Tongue (tissue), 2 donors: Measurements from ENCODE around the gene B3GALT4. TPM values are rescaled to one million over a fixed set of nuclear protein-coding genes. Genes with fewer than 3 reads are reported as not detected.
"Not testable (repeated sequence)": the region's sequence is repeated elsewhere in the genome, so short reads cannot be mapped to it uniquely, and the experiment has no call there.

Source experiments
- DNase-seq: peaks from one replicate; pipeline ENCODE4 v3.0.0-alpha.2; 2015
- total RNA-seq: library from RNA; depleted of rRNA; stranded (reverse); fragments of >200 nt; gene quantifications from one replicate; pipeline ENCODE4 v1.2.3, GENCODE V29; 2014

Gene B3GALT4
- total RNA-seq, 1 donor from 2014 or later = 4.6 TPM

GRCh38 chr6:33272275-33273128 is 4.4 kb upstream of the B3GALT4 start:
- DNase-seq = no peak

DNA sequence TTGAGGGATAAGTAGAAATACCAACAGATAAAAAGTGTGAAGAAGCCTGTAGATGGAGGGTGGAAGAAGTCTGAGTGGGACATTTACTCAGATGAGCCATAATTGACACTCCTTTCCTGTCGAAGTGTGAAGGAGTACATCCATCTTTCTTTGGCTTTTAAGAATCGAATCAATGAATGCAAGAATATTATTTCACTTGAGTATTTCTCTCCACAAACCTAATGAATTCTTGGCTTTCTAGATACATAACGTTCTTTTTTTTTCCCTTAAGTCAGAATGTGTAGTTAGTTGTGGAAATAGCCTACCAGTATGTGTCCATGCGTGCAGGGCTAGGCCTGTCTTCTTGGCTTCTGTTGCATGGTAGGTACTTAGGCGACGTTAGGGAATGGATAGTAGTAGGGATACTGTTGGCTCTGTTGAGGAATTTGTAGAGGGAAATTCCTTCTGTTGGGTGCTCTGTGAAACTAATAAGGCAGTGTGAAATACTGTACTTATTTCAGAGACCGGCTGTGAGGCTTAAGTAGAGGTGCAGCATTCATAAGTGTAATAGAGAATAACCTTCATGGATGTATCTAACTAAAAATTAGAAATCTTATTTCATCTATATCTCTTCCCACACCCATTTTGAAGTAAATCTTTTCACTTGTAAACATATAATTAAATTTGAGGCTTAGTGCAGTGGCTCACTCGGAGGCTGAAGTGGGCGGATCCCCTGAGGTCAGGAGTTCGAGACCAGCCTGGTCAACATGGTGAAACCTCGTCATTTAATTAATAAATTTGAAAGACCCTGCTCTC is 3.6 kb upstream of the B3GALT4 start:
- no peak for DNase-seq

GRCh38 chr6:33273924-33274902 is 2.7 kb upstream of the B3GALT4 start:
- no peak for DNase-seq

GRCh38 chr6:33275795-33276580 is 935 bp upstream of the B3GALT4 start:
- DNase-seq = not testable (repeated sequence)

DNA sequence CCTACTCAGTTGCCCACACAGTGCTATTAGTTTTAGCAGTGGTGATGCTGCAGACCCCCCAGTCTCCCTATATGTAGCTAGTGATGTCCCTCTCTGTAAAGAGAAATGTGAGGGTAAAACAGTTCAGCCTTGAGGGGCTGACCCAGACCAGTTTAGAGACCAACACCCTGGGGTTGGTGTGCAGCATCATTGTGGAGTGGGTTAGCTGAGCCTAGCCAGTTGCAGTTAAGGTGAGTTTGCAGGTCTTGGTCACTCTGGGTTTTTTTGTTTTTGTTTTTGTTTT is 401 bp upstream of the B3GALT4 start:
- no peak for DNase-seq

GRCh38 chr6:33277663-33278391 is 904 bp downstream of the B3GALT4 start:
- DNase-seq = no peak

- DNase-seq = no peak
These were observed 1.4 kb downstream of the B3GALT4 start for GRCh38 chr6:33278392-33278741.

DNA sequence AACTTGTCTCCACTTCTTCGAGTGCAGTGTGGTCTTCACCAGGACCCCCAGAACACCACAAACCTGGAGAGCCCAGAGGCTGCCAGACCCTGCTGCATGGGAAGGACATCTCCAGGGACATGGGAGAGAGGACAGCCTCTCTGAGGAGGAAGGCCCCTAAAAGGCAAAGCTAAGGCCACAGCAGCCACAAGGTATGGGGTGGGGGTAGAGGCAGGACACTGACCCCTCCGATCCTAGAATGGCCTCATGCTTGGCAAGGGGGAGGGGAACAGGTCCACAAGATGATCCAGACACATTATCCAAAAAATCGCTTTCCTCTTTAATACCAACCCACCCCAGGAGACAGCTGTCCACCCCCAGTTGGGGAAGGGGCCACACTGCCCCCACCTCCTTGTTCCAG is 1.9 kb downstream of the B3GALT4 start:
- DNase-seq = no peak

- DNase-seq = no peak
These were observed 2.4 kb downstream of the B3GALT4 start for GRCh38 chr6:33279257-33279695.

DNA sequence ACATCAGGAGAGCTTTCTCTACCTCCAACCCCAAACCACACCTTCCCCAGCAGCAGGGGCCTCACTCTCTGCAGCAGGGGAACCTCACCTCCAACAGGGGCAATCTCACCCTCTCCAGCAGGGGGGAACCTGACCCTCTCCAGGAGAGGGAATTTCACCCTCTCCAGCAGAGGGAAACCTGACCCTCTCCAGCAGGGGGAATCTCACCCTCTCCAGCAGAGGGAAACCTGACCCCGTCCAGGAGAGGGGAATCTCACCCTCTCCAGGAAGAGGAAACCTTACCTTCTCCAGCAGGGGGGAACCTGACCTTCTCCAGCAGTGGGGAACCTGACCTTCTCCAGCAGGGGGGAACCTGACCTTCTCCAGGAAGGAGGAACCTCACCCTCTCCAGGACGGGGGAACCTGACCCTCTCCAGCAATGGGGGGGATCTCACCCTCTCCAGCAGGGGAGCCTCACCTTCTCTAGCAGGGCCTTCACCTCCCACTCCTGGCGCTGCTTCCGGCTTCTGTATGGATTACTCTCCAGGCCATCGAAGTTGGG is 3.1 kb downstream of the B3GALT4 start:
- no peak for DNase-seq

GRCh38 chr6:33280539-33280938 is 3.6 kb downstream of the B3GALT4 start:
- no peak for DNase-seq

DNA sequence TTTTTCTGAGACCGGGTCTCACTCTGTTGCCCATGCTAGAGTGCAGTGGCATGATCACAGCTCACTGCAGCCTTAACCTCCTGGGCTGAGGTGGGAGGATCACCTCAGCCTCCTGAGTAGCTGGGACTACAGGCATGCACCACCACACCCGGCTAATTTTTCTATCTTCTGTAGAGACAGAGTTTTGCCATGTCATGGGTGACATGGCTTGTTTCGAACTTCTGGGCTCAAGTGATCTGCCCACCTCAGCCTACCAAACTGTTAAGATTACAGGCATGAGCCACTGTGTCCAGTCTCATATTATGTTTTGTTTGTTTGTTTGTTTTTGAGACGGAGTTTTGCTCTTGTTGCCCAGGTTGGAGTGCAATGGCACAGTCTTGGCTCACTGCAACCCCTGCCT is 8.3 kb downstream of the B3GALT4 start:
- DNase-seq = not testable (repeated sequence)

DNA sequence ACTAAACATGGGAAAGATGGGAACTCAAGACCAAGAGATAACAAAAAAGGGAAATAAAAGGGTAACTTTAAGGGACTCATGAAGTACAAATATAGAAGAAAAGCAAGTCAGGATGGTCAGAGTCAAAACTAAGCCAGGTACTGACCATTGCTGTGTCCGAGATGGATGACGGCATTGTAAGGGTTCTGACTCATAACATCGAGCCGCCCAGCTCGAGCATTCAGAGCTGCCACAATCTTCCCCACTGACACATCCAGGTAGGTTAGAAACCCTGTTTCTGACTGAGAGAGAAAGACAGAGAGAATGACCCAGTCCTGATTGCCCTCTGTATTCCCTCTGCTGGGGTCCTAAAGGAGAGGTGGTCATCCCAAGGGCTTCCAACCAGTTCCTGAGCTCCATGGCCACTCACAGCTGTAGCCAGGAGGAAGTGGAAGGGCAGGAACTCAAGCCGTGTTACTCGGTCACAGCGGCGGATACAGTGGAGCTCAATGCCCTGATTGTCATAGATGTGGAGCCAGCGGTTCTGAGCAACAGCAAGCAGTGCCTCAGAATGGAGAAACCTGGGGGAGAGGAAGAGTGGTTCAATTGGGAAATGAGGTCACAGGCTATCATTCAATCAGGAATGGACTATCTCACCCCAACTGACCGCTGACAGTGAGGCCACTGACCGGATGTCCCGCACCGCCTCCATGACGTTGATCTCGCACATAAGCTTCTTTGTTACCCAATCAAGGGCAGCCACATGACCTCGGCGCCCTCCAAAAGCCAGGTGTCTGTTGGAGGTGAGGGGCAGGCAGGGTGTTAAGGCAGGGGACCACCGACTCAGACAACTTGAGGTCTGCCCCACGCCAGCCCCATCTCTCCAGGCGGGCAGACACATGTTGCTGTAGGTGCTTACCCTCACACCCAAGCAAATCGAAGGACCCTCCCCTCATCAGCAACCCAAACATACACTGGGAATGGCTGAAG is 10.3 kb downstream of the B3GALT4 start:
- no peak for DNase-seq

- DNase-seq = no peak
These were observed 11.4 kb downstream of the B3GALT4 start for GRCh38 chr6:33288141-33288920.

GRCh38 chr6:33288921-33289783 is 12.2 kb downstream of the B3GALT4 start, which contains the start of the genes PFDN6 and WDR46:
TSS of gene PFDN6 (plus strand) at chr6:33289601. CDS start at chr6:33289857, 256 bp downstream.
TSS of gene WDR46 (minus strand) at chr6:33289239. CDS start at chr6:33289170, 69 bp downstream.
- peak; percentile 96 for DNase-seq

- DNase-seq = no peak
These were observed 12.9 kb downstream of the B3GALT4 start for GRCh38 chr6:33289784-33290315.

GRCh38 chr6:33290459-33290858 is 13.5 kb downstream of the B3GALT4 start:
- DNase-seq = no peak
